CD14-positive monocyte (primary cell): ENCODE measurements around the gene BTBD9. TPM values are rescaled to one million over a fixed set of nuclear protein-coding genes. Genes with fewer than 3 reads are reported as not detected.

Experiments used
- DNase-seq, 3 donors: peaks; one replicate each; pipeline ENCODE4 v3.0.0-alpha.2; 2011 to 2022
- H2AFZ ChIP-seq: 2 replicates; pipeline ENCODE4 v1.6.0; 2012; ENCODE audit warnings: mild to moderate bottlenecking, low read depth, low read length, inconsistent platforms; ENCODE audit not compliant: insufficient read depth, poor library complexity, severe bottlenecking
- H3K27ac ChIP-seq, 2 donors: 1 replicate in 1 of 2; 2 replicates in 1 of 2; pipeline ENCODE4 v1.5.1; 2012 to 2013; ENCODE audit warnings: low read length in 2 of 2, control low read depth in 1 of 2, inconsistent platforms in 1 of 2, low read depth in 1 of 2, mild to moderate bottlenecking in 1 of 2
- H3K27me3 ChIP-seq, 2 donors: one replicate each; pipeline versions ENCODE4 v1.6.0 to v1.6.1; 2011 to 2013; ENCODE audit warnings: low read length in 2 of 2; ENCODE audit not compliant: control insufficient read depth in 2 of 2, insufficient read depth in 2 of 2
- H3K36me3 ChIP-seq, 2 donors: replicated peaks in 1 of 2; 1 replicate in 1 of 2; 2 replicates in 1 of 2; pipeline versions ENCODE4 v1.5.1 to v1.6.1; 2012 to 2013; ENCODE audit warnings: low read length in 2 of 2, control low read depth in 1 of 2, inconsistent platforms in 1 of 2, mild to moderate bottlenecking in 1 of 2; ENCODE audit not compliant: insufficient read depth in 2 of 2, control insufficient read depth in 1 of 2
- H3K4me1 ChIP-seq, 2 donors: 1 replicate in 1 of 2; 2 replicates in 1 of 2; pipeline versions ENCODE4 v1.5.1 to v1.6.1; 2012 to 2013; ENCODE audit warnings: low read length in 2 of 2, control low read depth in 1 of 2, inconsistent platforms in 1 of 2, mild to moderate bottlenecking in 1 of 2, moderate library complexity in 1 of 2; ENCODE audit not compliant: insufficient read depth in 2 of 2, control insufficient read depth in 1 of 2
- H3K4me2 ChIP-seq: replicated peaks from 2 replicates; pipeline ENCODE3; 2012; ENCODE audit warnings: low read length, moderate library complexity, mild to moderate bottlenecking; ENCODE audit not compliant: poor library complexity, severe bottlenecking; ENCODE audit errors: extremely low read depth
- H3K4me3 ChIP-seq, 3 experiments: fragments of 200-600 bp in 1 of 3; sonication (generic) in 1 of 3; replicated peaks in 1 of 3; 1 replicate in 2 of 3; 2 replicates in 1 of 3; pipeline ENCODE4 v1.5.1; 2011 to 2013; ENCODE audit warnings: low read length in 3 of 3, mild to moderate bottlenecking in 3 of 3, control low read depth in 2 of 3, low read depth in 2 of 3, inconsistent platforms in 1 of 3, moderate library complexity in 1 of 3
- H3K79me2 ChIP-seq: 2 replicates; pipeline ENCODE4 v1.6.0; 2012; ENCODE audit warnings: mild to moderate bottlenecking, control low read depth, inconsistent platforms, low read length, moderate library complexity; ENCODE audit not compliant: insufficient read depth
- H3K9ac ChIP-seq: 2 replicates; pipeline ENCODE4 v1.6.0; 2017; ENCODE audit warnings: low read length, mild to moderate bottlenecking; ENCODE audit not compliant: insufficient read depth, poor library complexity, severe bottlenecking
- H3K9me3 ChIP-seq, 2 donors: replicated peaks in 1 of 2; 1 replicate in 1 of 2; 2 replicates in 1 of 2; pipeline versions ENCODE4 v1.5.1 to v1.6.1; 2012 to 2013; ENCODE audit warnings: low read length in 2 of 2, control low read depth in 1 of 2; ENCODE audit not compliant: control insufficient read depth in 1 of 2, insufficient read depth in 1 of 2
- H4K20me1 ChIP-seq: 2 replicates; pipeline ENCODE4 v1.6.0; 2012; ENCODE audit warnings: mild to moderate bottlenecking, low read length, control low read depth, moderate library complexity; ENCODE audit not compliant: insufficient read depth
- H3K27ac Mint-ChIP-seq, 7 donors: one replicate each; pipeline ENCODE4 v1.8.0; 2020; ENCODE audit warnings: mild to moderate bottlenecking in 7 of 7, mixed read lengths in 7 of 7, moderate library complexity in 6 of 7, inconsistent platforms in 2 of 7
- H3K27me3 Mint-ChIP-seq, 3 donors: one replicate each; pipeline ENCODE4 v1.8.0; 2021 to 2022; ENCODE audit warnings: low read depth in 3 of 3, mild to moderate bottlenecking in 3 of 3, mixed read lengths in 3 of 3, moderate library complexity in 3 of 3, inconsistent platforms in 1 of 3
- H3K36me3 Mint-ChIP-seq, 2 donors: one replicate each; pipeline ENCODE4 v1.8.0; 2020; ENCODE audit warnings: mixed read lengths in 2 of 2, inconsistent platforms in 1 of 2, mild to moderate bottlenecking in 1 of 2
- H3K4me1 Mint-ChIP-seq: one replicate; pipeline ENCODE4 v1.8.0; 2020; ENCODE audit warnings: mild to moderate bottlenecking, mixed read lengths
- H3K4me3 Mint-ChIP-seq, 2 donors: one replicate each; pipeline ENCODE4 v1.8.0; 2020; ENCODE audit warnings: mild to moderate bottlenecking in 2 of 2, mixed read lengths in 2 of 2, moderate library complexity in 1 of 2
- H3K9me3 Mint-ChIP-seq, 7 donors: one replicate each; pipeline ENCODE4 v1.8.0; 2020 to 2022; ENCODE audit warnings: mixed read lengths in 7 of 7, mild to moderate bottlenecking in 6 of 7, moderate library complexity in 6 of 7, inconsistent platforms in 2 of 7
- whole genome bisulfite sequencing: methylation state at CpG from one replicate; pipeline ENCODE4 v1.1.5; 2013; ENCODE audit warnings: missing lambda C conversion rate; ENCODE audit not compliant: insufficient coverage; 5-methylcytosine and 5-hydroxymethylcytosine counted together
- intact Hi-C, 2 donors: fragments of 100-400 bp; cut with micrococcal nuclease; formaldehyde crosslinking; loops; one replicate each; pipeline versions ENCODE4 v1.15.0 to v1.15.1; 2023
- polyA plus RNA-seq, 3 donors: library from polyadenylated mRNA; depleted of rRNA in 1 of 3; unstranded in 2 of 3; stranded (reverse) in 1 of 3; fragments of 300-500 nt in 2 of 3; fragments of >200 nt in 1 of 3; fragmentation: Illumina TruSeq in 2 of 3; gene quantifications; 1 replicate in 2 of 3; 2 replicates in 1 of 3; pipeline ENCODE4 v1.2.3, GENCODE V29; 2012 to 2021
- TF ChIP-seq, protein P1 (sequence below): fragments of 200-600 bp; IDR thresholded peaks from one replicate; pipeline ENCODE4 v1.8.0; 2022; ENCODE audit warnings: antibody characterized with exemption, mild to moderate bottlenecking

Gene BTBD9
- polyA plus RNA-seq, 3 donors, result 5.2 to 7.5 (median 6.2) TPM

- no peaks in the 10 kb centered on the region for H3K4me1 ChIP-seq
- H3K4me3 ChIP-seq, result no peak overlapping the region
- Mint-ChIP-seq H3K4me3 (no peak overlapping the region), H3K27me3 (no peaks in the 10 kb centered on the region), H3K9me3 (peaks cover 0 to 4% (median 0%) of the 10 kb centered on the region in 7 donors), H3K4me1 (no peaks in the 10 kb centered on the region), H3K36me3 (peaks cover 0 to 2% of the 10 kb centered on the region in 2 donors), H3K27ac (no peak overlapping the region)
- H3K27ac ChIP-seq, result no peak overlapping the region
- TF ChIP-seq, protein P1, sequence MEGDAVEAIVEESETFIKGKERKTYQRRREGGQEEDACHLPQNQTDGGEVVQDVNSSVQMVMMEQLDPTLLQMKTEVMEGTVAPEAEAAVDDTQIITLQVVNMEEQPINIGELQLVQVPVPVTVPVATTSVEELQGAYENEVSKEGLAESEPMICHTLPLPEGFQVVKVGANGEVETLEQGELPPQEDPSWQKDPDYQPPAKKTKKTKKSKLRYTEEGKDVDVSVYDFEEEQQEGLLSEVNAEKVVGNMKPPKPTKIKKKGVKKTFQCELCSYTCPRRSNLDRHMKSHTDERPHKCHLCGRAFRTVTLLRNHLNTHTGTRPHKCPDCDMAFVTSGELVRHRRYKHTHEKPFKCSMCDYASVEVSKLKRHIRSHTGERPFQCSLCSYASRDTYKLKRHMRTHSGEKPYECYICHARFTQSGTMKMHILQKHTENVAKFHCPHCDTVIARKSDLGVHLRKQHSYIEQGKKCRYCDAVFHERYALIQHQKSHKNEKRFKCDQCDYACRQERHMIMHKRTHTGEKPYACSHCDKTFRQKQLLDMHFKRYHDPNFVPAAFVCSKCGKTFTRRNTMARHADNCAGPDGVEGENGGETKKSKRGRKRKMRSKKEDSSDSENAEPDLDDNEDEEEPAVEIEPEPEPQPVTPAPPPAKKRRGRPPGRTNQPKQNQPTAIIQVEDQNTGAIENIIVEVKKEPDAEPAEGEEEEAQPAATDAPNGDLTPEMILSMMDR, result no peak
- no peaks in the 10 kb centered on the region for H3K27me3 ChIP-seq
- intact Hi-C loops, result no loop called here
- H2AFZ ChIP-seq, result no peak overlapping the region
- no peaks in the 10 kb centered on the region for H4K20me1 ChIP-seq
- H3K36me3 ChIP-seq, result no peaks in the 10 kb centered on the region
- DNase-seq, result no peak
- no peaks in the 10 kb centered on the region for H3K9me3 ChIP-seq
- H3K9ac ChIP-seq, result no peak overlapping the region
- H3K4me2 ChIP-seq, result no peak overlapping the region
- no peaks in the 10 kb centered on the region for H3K79me2 ChIP-seq
These were observed 8.9 kb upstream of the BTBD9 start for GRCh38 chr6:38648629-38649028.

GRCh38 chr6:38646166-38646878 is 6.6 kb upstream of the BTBD9 start:
- Mint-ChIP-seq H3K4me3 (no peak overlapping the region), H3K27me3 (no peaks in the 10 kb centered on the region), H3K9me3 (peaks cover 0 to 1% (median 0%) of the 10 kb centered on the region in 7 donors), H3K4me1 (peaks cover 2% of the 10 kb centered on the region), H3K27ac (no peak overlapping the region), H3K36me3 (peaks cover 0 to 1% of the 10 kb centered on the region in 2 donors)
- DNase-seq, result no peak
- TF ChIP-seq, protein P1, result no peak
- Histone ChIP-seq H3K79me2 (no peaks in the 10 kb centered on the region), H4K20me1 (no peaks in the 10 kb centered on the region), H3K36me3 (no peaks in the 10 kb centered on the region), H3K27ac (no peak overlapping the region), H3K9ac (no peak overlapping the region), H3K4me3 (no peak overlapping the region), H3K4me2 (no peak overlapping the region), H2AFZ (no peak overlapping the region), H3K4me1 (no peaks in the 10 kb centered on the region), H3K9me3 (no peaks in the 10 kb centered on the region), H3K27me3 (no peaks in the 10 kb centered on the region)
- intact Hi-C loops, result no loop called here
- 100% methylated on average over 2 of the region's 3 CpGs for WGBS
